Measurements from ENCODE around the gene BRD1.
"Not testable (repeated sequence)": the region's sequence is repeated elsewhere in the genome, so short reads cannot be mapped to it uniquely, and the experiment has no call there.

Gene BRD1

DNA sequence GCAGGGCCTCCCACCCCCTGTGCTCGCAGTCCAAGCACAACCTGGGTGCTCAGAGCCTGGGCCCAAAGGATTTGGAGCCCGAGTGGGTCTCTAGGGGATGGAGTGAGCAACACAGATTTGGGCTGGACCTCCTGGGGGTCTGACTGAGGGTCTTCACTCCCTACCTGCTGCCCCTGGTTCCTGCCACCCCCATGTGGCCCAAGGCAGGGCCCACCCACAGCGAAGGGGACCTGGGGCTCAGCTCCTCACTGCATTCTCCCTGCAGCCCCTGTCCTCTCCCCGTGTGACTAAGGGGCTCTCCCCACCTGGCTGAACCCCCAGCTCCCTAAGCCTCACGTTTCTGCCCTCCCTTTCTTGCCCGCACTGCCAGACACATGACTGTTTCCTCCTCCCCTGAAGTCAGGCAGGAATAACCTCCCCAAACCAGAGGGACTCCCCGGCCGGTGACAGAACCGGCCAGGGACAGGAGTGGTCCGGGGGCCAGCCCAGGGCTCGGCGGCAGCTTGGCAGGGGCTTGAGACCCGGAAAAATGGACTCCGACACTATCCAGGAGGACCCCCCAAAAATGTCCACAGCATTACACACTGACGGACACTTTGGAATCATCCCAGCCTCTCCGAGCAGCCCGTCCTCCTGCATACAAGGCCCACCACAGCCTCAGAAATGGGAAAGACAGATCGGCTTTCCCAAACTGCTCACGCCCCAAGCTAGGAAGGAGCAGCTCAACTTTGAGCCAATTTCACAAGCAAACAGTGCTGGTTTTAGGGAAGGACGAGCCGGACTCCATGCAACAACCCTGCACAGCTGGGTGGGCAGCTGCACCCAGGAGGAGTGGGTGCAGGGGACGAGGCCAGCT, 57.8 kb downstream of the BRD1 start:
- Mint-ChIP-seq H3K27me3 (no peaks in the 10 kb centered on the region), H3K4me3 (no peak overlapping the region), H3K27ac (no peak overlapping the region), H3K4me1 (peaks cover 14% of the 10 kb centered on the region), H3K36me3 (ENCODE audit: low read depth) (peaks cover 11% of the 10 kb centered on the region), H3K9me3 (peaks cover 6% of the 10 kb centered on the region)
- DNase-seq (no peak), ATAC-seq (no peak)

DNA sequence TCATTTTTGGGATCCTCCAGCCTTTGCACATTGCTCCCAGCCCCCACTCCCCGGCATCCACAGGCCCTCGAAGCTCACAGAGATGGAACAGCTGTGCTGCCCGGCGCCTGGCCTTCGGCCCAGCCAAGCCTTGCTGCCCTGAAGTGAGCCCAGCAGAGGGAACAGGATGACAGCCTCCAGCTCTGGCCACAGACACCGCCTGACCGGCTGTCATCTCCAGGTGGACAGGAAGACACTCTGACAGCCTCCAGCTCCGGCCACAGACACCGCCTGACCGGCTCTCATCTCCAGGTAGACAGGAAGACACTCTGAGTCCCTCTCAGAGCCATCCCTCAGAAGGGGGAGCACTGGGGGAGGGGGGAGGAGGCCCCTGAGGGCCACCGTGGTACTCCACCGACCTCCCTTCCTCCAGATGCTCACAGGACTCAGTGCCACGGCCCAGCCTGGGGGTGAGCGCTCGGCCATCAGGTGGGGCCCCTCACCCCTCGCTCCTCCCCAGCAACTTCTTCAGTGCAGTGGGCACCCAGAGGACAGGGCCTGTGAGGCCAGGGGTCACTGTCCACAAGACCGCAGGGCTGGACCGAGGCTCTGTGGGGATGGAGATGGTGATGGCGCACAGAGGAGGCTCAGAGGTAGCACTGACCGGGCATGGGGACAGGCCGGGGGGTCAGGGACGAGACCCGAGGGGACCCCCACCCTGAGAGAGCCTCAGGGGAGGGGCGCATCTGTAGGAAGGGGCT, 58.6 kb downstream of the BRD1 start:
- no peak for DNase-seq
- no peak for ATAC-seq
- Mint-ChIP-seq H3K27ac (no peak overlapping the region), H3K36me3 (ENCODE audit: low read depth) (peaks cover 8% of the 10 kb centered on the region), H3K27me3 (no peaks in the 10 kb centered on the region), H3K9me3 (peaks cover 6% of the 10 kb centered on the region), H3K4me1 (peaks cover 14% of the 10 kb centered on the region), H3K4me3 (no peak overlapping the region)

DNA sequence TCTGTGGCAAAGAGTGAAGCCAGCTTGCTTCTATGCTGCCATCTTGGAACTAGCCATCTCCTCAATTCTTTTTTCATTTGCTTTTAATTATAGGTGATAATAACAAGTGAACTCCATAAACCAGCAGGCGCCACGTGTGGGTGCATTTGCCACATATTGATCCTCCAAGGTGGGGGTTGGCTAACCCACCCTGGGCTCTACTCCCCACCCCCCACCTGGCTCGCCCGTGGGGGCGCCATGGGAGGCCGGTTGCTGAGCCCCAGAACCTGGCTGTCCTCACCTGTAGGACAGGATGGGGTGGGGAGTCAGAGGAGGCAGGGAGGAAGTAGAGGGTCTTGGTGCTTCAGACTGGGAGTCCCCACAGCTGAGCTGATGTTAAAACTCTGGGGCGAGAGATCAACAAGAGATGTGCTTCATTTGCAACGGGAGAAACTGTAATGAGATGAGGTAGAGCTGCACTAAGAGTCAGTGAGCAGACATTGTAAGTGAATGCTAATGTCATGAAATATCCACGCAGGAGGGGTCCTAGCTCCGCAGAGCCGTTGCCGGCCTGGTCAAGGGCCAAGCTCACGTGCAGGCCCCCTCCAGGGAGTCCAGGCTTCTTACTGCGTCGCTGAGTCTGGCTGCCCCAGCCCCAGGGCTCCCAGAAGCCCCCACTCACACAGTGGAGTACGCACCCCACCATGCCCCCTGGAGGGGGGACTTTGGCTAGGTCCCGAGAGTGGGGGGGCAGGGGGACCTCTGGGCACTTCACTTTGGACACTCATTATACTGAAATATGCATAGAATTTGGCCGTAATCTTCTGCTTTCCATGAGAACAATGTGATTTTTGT, 59.4 kb downstream of the BRD1 start:
- Mint-ChIP-seq H3K27me3 (no peaks in the 10 kb centered on the region), H3K4me3 (no peak overlapping the region), H3K9me3 (peaks cover 6% of the 10 kb centered on the region), H3K4me1 (peaks cover 6% of the 10 kb centered on the region), H3K27ac (no peak overlapping the region), H3K36me3 (ENCODE audit: low read depth) (peaks cover under 1% of the 10 kb centered on the region)
- ATAC-seq (no peak), DNase-seq (no peak)

DNA sequence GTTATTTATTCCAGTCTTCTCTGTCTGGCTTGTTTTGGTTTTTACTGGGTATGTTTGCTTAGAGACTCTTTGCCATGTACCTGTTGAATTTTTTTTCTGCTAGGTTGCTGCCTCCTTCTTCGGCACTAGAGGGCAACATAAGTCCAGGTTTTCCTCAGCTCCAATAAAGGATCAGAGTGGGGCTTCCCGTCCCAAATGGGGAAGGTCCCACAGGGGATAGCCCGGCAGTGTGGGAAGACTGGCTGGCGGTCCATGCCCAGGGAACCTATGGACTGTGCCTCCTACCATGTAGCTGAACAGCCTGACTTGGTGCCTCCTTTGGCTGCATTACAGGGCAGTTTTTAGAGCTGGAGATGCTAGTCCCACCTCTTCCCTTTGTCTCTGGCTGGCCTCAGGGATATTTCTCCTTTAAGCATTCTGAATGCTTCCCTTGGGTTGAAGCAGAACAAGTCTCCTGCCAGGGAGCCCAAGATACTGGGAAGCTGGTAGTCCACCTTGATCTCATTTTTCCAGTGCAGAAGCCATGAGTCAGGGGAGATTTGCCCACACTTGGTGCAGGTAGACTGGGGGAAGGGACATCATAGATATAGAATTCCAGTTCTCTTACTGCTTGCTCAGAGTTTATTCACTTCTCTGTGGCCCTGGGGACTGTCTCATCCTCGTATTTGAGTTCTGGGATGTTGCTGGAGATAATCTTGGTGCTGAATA, 60.2 kb downstream of the BRD1 start:
- peak; percentile 22 for DNase-seq

DNA sequence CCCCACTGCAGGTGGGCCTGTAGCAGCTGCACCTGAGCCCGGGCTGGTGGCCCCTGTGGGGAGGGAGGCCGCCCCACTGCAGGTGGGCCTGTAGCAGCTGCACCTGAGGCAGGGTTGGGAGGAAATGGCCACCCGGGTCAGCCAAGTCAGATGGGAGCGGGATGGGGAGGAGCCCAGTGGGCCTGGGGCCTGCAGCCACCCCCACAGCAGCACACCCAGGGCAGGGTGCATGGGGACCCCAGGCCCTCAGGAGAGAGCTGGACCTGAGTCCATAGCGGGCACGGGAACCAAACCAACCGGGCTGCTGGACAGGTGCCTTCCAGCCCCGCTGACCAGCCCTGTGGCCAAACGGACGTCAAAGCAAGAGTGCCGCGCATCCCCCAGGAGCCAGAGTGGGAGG, 61.7 kb downstream of the BRD1 start:
- H3K36me3 Mint-ChIP-seq (ENCODE audit: low read depth): no peaks in the 10 kb centered on the region
- DNase-seq (no peak), ATAC-seq (no peak)
- no peak overlapping the region for H3K4me3 Mint-ChIP-seq
- peaks cover 10% of the 10 kb centered on the region for H3K4me1 Mint-ChIP-seq
- peaks cover 6% of the 10 kb centered on the region for H3K9me3 Mint-ChIP-seq
- H3K27ac Mint-ChIP-seq: no peak overlapping the region
- no peaks in the 10 kb centered on the region for H3K27me3 Mint-ChIP-seq

More for the DNA sequence above, 60.2 kb downstream of the BRD1 start:
- no peak overlapping the region for H3K27ac Mint-ChIP-seq
- ATAC-seq: peak; percentile 12
- H3K36me3 Mint-ChIP-seq (ENCODE audit: low read depth): no peaks in the 10 kb centered on the region
- peaks cover 2% of the 10 kb centered on the region for H3K4me1 Mint-ChIP-seq
- H3K4me3 Mint-ChIP-seq: no peak overlapping the region
- no peaks in the 10 kb centered on the region for H3K27me3 Mint-ChIP-seq
- peaks cover 6% of the 10 kb centered on the region for H3K9me3 Mint-ChIP-seq

DNA sequence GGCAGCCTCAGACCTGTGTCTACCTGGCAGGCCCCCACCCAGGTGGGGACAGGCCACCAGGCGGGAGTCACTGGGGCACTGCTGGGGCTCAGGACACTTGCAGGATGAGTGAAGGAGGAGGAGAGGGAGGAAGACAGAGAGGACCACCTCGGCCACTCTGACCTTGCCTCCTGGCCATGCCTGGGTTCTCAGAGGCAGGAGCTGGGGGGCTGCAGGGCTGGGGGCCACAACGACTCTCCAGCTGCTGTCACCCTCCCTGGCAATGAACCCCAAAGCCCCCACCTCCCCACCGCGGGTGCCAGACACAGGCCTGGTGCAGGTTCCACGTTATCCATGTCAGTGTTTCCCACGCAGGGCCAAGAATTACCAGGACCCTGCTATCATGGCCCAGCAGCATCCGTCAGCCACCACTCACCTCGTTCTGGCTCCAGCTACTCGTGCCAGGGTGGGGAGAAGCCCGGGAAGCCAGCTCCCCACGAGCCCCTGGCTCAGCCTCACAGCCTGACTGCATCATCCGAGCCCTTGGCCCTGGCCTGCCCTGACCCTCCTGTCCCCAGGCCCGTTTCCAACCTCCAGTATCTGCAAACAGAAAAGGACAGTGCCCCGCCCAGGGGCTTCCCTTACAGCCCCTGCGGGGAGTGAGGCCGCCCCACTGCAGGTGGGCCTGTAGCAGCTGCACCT, 62.4 kb downstream of the BRD1 start:
- no peak overlapping the region for H3K4me3 Mint-ChIP-seq
- H3K27me3 Mint-ChIP-seq: no peaks in the 10 kb centered on the region
- no peak for ATAC-seq
- peaks cover 14% of the 10 kb centered on the region for H3K4me1 Mint-ChIP-seq
- no peak for DNase-seq
- H3K9me3 Mint-ChIP-seq: peaks cover 6% of the 10 kb centered on the region
- H3K27ac Mint-ChIP-seq: no peak overlapping the region
- no peaks in the 10 kb centered on the region for H3K36me3 Mint-ChIP-seq (ENCODE audit: low read depth)

DNA sequence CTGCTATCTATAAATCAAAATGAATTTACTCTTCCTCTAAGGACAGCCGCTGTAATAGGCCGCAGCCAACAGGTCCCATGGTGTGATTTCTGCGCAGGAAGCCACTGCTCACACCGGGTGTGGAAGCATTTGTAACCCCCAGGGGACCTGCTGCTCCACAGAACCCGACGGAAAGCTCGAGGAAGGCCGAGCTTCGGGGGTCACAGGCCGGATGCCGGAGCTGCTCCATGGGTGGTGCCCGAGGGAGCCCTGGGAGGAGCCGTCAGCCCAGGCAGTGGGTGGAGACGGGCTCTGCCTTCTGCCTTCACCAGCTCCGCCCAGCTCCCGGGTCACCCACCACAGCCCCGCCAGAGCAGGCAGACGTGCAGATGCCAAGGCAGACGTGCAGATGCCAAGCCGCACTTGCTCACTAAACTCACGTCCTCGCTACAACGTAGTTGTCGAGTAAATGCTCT, 63.5 kb downstream of the BRD1 start:
- H3K4me3 Mint-ChIP-seq: no peak overlapping the region
- peaks cover 6% of the 10 kb centered on the region for H3K9me3 Mint-ChIP-seq
- H3K27ac Mint-ChIP-seq: no peak overlapping the region
- H3K27me3 Mint-ChIP-seq: no peaks in the 10 kb centered on the region
- DNase-seq (no peak), ATAC-seq (no peak)
- H3K4me1 Mint-ChIP-seq: peaks cover 14% of the 10 kb centered on the region
- no peaks in the 10 kb centered on the region for H3K36me3 Mint-ChIP-seq (ENCODE audit: low read depth)

DNA sequence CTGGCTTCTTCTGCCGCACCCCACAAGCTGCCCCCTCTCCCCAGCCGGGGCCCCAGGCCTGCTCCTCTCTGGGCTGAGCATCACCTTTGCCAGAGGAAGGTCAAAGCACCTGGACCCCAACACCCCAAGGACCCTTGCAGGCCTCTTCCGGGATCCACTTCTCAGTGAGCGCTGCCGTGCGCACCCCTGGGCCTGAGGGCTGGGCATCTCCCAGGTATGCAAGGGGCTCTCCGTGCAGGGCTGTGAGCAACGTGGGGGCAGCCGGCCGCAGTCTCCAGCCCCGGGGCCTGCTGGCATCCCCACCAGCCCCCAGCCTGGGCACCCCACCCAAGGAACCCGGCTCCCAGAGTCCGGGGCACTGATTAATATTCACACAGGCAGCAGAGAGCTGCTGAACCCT, 64.0 kb downstream of the BRD1 start:
- DNase-seq (no peak), ATAC-seq (no peak)
- Mint-ChIP-seq H3K4me1 (peaks cover 14% of the 10 kb centered on the region), H3K4me3 (no peak overlapping the region), H3K36me3 (ENCODE audit: low read depth) (no peaks in the 10 kb centered on the region), H3K9me3 (peaks cover 6% of the 10 kb centered on the region), H3K27me3 (no peaks in the 10 kb centered on the region), H3K27ac (no peak overlapping the region)

DNA sequence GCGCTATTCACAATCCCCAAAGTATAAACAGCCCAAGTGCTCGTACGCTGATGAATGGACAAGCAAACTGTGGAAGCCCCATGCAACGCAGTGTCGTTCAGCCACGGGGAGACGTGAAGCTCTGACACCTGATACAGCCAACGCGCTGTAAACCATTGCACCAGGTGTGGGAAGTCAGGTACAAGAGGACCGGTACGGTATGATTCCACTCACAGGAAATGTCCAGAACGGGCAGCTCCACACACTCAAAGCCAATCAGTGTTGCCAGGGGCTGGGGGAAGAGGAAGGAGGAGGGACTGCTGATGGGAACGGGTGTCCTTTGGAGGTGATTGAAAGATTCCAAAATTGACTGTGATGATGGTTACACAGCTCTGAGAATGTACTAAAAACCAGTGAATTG, 64.5 kb downstream of the BRD1 start:
- no peak overlapping the region for H3K4me3 Mint-ChIP-seq
- H3K27ac Mint-ChIP-seq: no peak overlapping the region
- DNase-seq: no peak
- H3K27me3 Mint-ChIP-seq: no peaks in the 10 kb centered on the region
- no peaks in the 10 kb centered on the region for H3K36me3 Mint-ChIP-seq (ENCODE audit: low read depth)
- ATAC-seq: no peak
- peaks cover 14% of the 10 kb centered on the region for H3K4me1 Mint-ChIP-seq
- H3K9me3 Mint-ChIP-seq: peaks cover 6% of the 10 kb centered on the region

DNA sequence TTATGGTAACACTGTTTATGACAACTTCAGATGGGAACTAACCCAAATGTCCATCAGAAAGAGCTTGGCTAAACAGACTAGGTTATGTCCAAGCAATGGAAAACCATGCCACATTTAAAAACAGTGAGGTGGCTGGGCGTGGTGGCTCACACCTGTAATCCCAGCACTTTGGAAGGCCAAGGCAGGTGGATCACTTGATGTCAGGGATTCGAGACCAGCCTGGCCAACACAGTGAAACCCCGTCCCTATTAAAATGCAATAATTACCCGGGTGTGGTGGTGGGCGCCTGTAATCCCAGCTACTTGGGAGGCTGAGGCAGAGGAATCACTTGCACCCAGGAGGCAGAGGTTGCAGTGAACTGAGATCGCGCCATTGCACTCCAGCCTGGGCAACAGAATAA, 65.1 kb downstream of the BRD1 start:
- not testable (repeated sequence) for H3K4me3 Mint-ChIP-seq; H3K9me3 Mint-ChIP-seq; H3K36me3 Mint-ChIP-seq (ENCODE audit: low read depth); ATAC-seq; DNase-seq; H3K27me3 Mint-ChIP-seq; H3K27ac Mint-ChIP-seq
- peaks cover 13% of the 10 kb centered on the region for H3K4me1 Mint-ChIP-seq

DNA sequence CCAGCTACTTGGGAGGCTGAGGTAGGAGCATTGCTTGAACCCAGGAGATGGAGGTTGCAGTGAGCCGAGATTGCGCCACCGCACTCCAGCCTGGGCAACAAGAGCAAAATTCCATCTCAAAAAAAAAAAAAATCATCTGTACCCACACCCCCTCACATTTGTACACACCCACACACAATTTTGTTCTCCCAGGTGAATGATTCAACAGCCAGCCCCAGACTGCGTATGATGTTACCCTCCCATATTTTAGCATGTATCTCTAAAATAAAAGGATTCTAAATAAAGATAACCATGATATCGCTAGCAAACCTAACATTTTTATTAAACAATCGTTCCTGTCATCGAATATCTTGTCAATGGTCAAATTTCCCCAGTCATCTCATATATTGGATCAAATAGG, 65.8 kb downstream of the BRD1 start:
- ATAC-seq (no peak), DNase-seq (no peak)
- Mint-ChIP-seq H3K27ac (no peak overlapping the region), H3K4me1 (peaks cover 12% of the 10 kb centered on the region), H3K36me3 (ENCODE audit: low read depth) (no peaks in the 10 kb centered on the region), H3K4me3 (no peak overlapping the region), H3K27me3 (no peaks in the 10 kb centered on the region), H3K9me3 (no peaks in the 10 kb centered on the region)

DNA sequence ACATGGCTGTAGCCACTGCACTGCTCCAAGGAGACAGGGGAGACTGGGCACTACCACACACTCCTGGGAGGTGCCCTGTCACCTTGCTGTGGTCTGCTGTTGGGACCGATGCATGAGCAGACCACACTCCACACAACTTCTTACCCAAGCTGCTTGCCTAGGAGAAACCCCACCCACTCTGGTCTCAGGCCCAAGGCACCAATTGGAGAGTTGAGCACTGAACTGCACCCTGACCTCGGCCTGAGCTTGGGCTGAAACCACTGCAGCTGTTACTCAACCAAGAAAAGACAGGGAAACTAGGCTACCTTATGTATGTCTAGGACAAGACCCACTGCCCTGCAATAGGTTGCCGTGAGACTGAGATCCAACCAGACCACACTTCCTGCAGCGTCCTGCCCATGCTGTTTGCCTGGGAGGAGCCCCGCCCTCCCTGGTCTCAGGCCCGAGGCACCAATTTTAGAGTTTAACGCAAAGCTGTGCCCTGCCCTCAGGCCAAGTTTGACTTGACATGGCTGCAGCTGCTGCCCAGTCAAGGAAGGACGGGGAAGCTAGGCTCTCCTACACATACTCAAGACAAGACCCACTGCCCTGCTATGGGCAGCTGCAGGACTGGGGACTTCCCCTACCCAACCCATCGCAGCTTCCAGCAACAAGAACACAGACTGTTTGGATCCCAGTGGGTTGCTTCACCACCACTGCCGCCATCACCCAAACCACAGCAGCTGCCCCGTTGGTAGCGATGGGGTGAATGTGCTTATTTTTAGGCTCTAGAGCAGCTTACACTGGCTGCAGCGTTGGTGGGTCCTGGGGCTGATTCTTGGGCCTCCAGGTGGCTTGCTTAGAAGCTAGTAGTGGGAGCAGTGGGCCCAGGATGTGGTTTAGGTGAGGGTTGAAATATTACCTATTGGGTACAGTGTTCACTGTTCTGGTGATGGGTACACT, 66.8 kb downstream of the BRD1 start:
- DNase-seq (no peak), ATAC-seq (peak; percentile 48)
- Mint-ChIP-seq H3K4me1 (peaks cover 12% of the 10 kb centered on the region), H3K4me3 (no peak overlapping the region), H3K36me3 (ENCODE audit: low read depth) (no peaks in the 10 kb centered on the region), H3K27ac (no peak overlapping the region), H3K27me3 (no peaks in the 10 kb centered on the region), H3K9me3 (no peaks in the 10 kb centered on the region)

DNA sequence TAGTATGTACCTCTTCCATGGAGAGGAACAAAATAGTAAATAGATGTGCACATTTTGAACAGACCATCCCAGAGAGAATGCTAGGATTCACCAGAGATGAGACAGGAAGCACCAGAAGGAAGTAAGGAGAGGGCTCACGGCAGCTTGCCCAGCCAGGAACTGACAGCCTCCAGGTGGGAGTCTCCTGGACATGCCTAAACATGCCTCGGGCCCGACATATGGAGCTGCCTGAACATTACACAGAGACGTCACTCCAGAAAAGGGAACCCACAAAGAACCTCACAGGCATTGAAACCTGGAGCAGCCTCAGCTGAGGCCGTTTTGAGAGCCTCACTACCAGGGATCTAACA, 67.4 kb downstream of the BRD1 start:
- Mint-ChIP-seq H3K27me3 (no peaks in the 10 kb centered on the region), H3K9me3 (no peaks in the 10 kb centered on the region), H3K4me3 (no peak overlapping the region), H3K4me1 (peaks cover 12% of the 10 kb centered on the region), H3K36me3 (ENCODE audit: low read depth) (no peaks in the 10 kb centered on the region), H3K27ac (no peak overlapping the region)
- ATAC-seq (no peak), DNase-seq (no peak)
